GM10847 (cell line): ENCODE data around the gene PA2G4.

ENCODE experiments used
- POLR2A ChIP-seq: IDR thresholded peaks from 2 replicates; pipeline ENCODE4 v1.6.1; 2011; ENCODE audit not compliant: insufficient read length; ENCODE audit errors: extremely low read depth

PA2G4 gene

GRCh38 chr12:56117778-56118687, 13.7 kb downstream of the PA2G4 start, which contains the start of gene ZC3H10:
ZC3H10 (plus strand) TSS chr12:56118266; CDS start chr12:56120563, 2,297 bp downstream.
- peak; percentile 95 for TF ChIP-seq POLR2A

- no peak for TF ChIP-seq POLR2A
Observed at GRCh38 chr12:56118688-56119357, 14.5 kb downstream of the PA2G4 start.

- TF ChIP-seq POLR2A: no peak
Observed at GRCh38 chr12:56119361-56119796, 15.0 kb downstream of the PA2G4 start.

GRCh38 chr12:56120158-56120846, 15.9 kb downstream of the PA2G4 start:
- no peak for TF ChIP-seq POLR2A

- TF ChIP-seq POLR2A: no peak
Observed at GRCh38 chr12:56121204-56121870, 17.0 kb downstream of the PA2G4 start.

GRCh38 chr12:56122637-56123036, 18.3 kb downstream of the PA2G4 start:
- no peak for TF ChIP-seq POLR2A

GRCh38 chr12:56124133-56124532, 19.8 kb downstream of the PA2G4 start:
- no peak for TF ChIP-seq POLR2A

GRCh38 chr12:56126732-56127239, 22.4 kb downstream of the PA2G4 start:
- TF ChIP-seq POLR2A: no peak

- TF ChIP-seq POLR2A: no peak
Observed at GRCh38 chr12:56127485-56127887, 23.1 kb downstream of the PA2G4 start.

GRCh38 chr12:56127888-56128669, 23.7 kb downstream of the PA2G4 start, which contains the start of gene ESYT1:
ESYT1 (plus strand) TSS chr12:56128267; CDS start chr12:56128320, 53 bp downstream.
- TF ChIP-seq POLR2A: peak; percentile 37

GRCh38 chr12:56128670-56129205, 24.4 kb downstream of the PA2G4 start:
- TF ChIP-seq POLR2A: no peak

GRCh38 chr12:56129206-56129941, 25.0 kb downstream of the PA2G4 start:
- TF ChIP-seq POLR2A: no peak

GRCh38 chr12:56129942-56130495, 25.7 kb downstream of the PA2G4 start:
- TF ChIP-seq POLR2A: no peak
